Nephron progenitor cell (in vitro differentiated cells): ENCODE measurements around the gene TLR5.

Experiments used
- DNase-seq: peaks from one replicate; pipeline ENCODE4 v3.0.0; 2021
- H3K27ac Mint-ChIP-seq: 2 replicates; pipeline ENCODE4 v1.8.0; 2021; ENCODE audit warnings: mild to moderate bottlenecking, moderate library complexity, mixed read lengths
- H3K27me3 Mint-ChIP-seq: 2 replicates; pipeline ENCODE4 v1.8.0; 2021; ENCODE audit warnings: mild to moderate bottlenecking, low read depth, mixed read lengths; ENCODE audit not compliant: poor library complexity
- H3K36me3 Mint-ChIP-seq: 2 replicates; pipeline ENCODE4 v1.8.0; 2021; ENCODE audit warnings: low read depth, mixed read lengths
- H3K4me1 Mint-ChIP-seq: 2 replicates; pipeline ENCODE4 v1.8.0; 2021; ENCODE audit warnings: mixed read lengths
- H3K4me3 Mint-ChIP-seq: 2 replicates; pipeline ENCODE4 v1.8.0; 2021; ENCODE audit warnings: mild to moderate bottlenecking, moderate library complexity, mixed read lengths
- H3K9me3 Mint-ChIP-seq: 2 replicates; pipeline ENCODE4 v1.8.0; 2021; ENCODE audit warnings: mild to moderate bottlenecking, moderate library complexity, mixed read lengths
- CTCF ChIP-seq: fragments of 200-600 bp; sonication (generic); IDR thresholded peaks from 2 replicates; pipeline ENCODE4 v1.5.0; 2021; ENCODE audit warnings: antibody characterized with exemption

Gene TLR5

GRCh38 chr1:223102797-223103533 is 40.1 kb downstream of the TLR5 start:
- H3K4me1 Mint-ChIP-seq, result peaks cover 23% of the 10 kb centered on the region
- no peaks in the 10 kb centered on the region for H3K27me3 Mint-ChIP-seq
- H3K9me3 Mint-ChIP-seq, result peaks cover 38% of the 10 kb centered on the region
- no peak overlapping the region for H3K4me3 Mint-ChIP-seq
- DNase-seq, result no peak
- TF ChIP-seq CTCF, result no peak
- no peak overlapping the region for H3K27ac Mint-ChIP-seq
- peaks cover 15% of the 10 kb centered on the region for H3K36me3 Mint-ChIP-seq

- H3K27me3 Mint-ChIP-seq, result peaks cover 2% of the 10 kb centered on the region
- no peak for TF ChIP-seq CTCF
- H3K27ac Mint-ChIP-seq, result no peak overlapping the region
- H3K4me3 Mint-ChIP-seq, result no peak overlapping the region
- peaks cover 15% of the 10 kb centered on the region for H3K36me3 Mint-ChIP-seq
- no peak for DNase-seq
- peaks cover 9% of the 10 kb centered on the region for H3K4me1 Mint-ChIP-seq
- H3K9me3 Mint-ChIP-seq, result peaks cover 44% of the 10 kb centered on the region
These were observed 45.3 kb downstream of the TLR5 start for GRCh38 chr1:223097713-223098112.

GRCh38 chr1:223095870-223096269 is 47.2 kb downstream of the TLR5 start:
- Mint-ChIP-seq H3K27ac (no peak overlapping the region), H3K4me3 (no peak overlapping the region), H3K4me1 (peaks cover 9% of the 10 kb centered on the region), H3K9me3 (peaks cover 32% of the 10 kb centered on the region), H3K36me3 (peaks cover 8% of the 10 kb centered on the region), H3K27me3 (peaks cover 3% of the 10 kb centered on the region)
- DNase-seq, result no peak
- TF ChIP-seq CTCF, result no peak

GRCh38 chr1:223091896-223092295 is 51.2 kb downstream of the TLR5 start:
- H3K4me1 Mint-ChIP-seq, result peaks cover 40% of the 10 kb centered on the region
- no peak overlapping the region for H3K4me3 Mint-ChIP-seq
- peaks cover 6% of the 10 kb centered on the region for H3K27me3 Mint-ChIP-seq
- no peak overlapping the region for H3K27ac Mint-ChIP-seq
- H3K36me3 Mint-ChIP-seq, result no peaks in the 10 kb centered on the region
- no peak for DNase-seq
- no peak for TF ChIP-seq CTCF
- H3K9me3 Mint-ChIP-seq, result peaks cover 6% of the 10 kb centered on the region

GRCh38 chr1:223089250-223089649 is 53.8 kb downstream of the TLR5 start:
- Mint-ChIP-seq H3K27ac (no peak overlapping the region), H3K27me3 (peaks cover 6% of the 10 kb centered on the region)

More at GRCh38 chr1:223089250-223089649, 53.8 kb downstream of the TLR5 start:
- TF ChIP-seq CTCF, result no peak
- no peaks in the 10 kb centered on the region for H3K36me3 Mint-ChIP-seq
- H3K4me1 Mint-ChIP-seq, result peaks cover 47% of the 10 kb centered on the region
- DNase-seq, result no peak
- H3K9me3 Mint-ChIP-seq, result peaks cover 6% of the 10 kb centered on the region
- no peak overlapping the region for H3K4me3 Mint-ChIP-seq
